CD14-positive monocyte (primary cell): ENCODE data around the gene LAMP5. TPM values are rescaled to one million over a fixed set of nuclear protein-coding genes. Genes with fewer than 3 reads are reported as not detected.

Source experiments
- DNase-seq, 3 donors: peaks; one replicate each; pipeline ENCODE4 v3.0.0-alpha.2; 2011 to 2022
- H2AFZ ChIP-seq: 2 replicates; pipeline ENCODE4 v1.6.0; 2012; ENCODE audit warnings: mild to moderate bottlenecking, low read depth, low read length, inconsistent platforms; ENCODE audit not compliant: insufficient read depth, poor library complexity, severe bottlenecking
- H3K27ac ChIP-seq, 2 donors: 1 replicate in 1 of 2; 2 replicates in 1 of 2; pipeline ENCODE4 v1.5.1; 2012 to 2013; ENCODE audit warnings: low read length in 2 of 2, control low read depth in 1 of 2, inconsistent platforms in 1 of 2, low read depth in 1 of 2, mild to moderate bottlenecking in 1 of 2
- H3K27me3 ChIP-seq, 2 donors: one replicate each; pipeline versions ENCODE4 v1.6.0 to v1.6.1; 2011 to 2013; ENCODE audit warnings: low read length in 2 of 2; ENCODE audit not compliant: control insufficient read depth in 2 of 2, insufficient read depth in 2 of 2
- H3K36me3 ChIP-seq, 2 donors: replicated peaks in 1 of 2; 1 replicate in 1 of 2; 2 replicates in 1 of 2; pipeline versions ENCODE4 v1.5.1 to v1.6.1; 2012 to 2013; ENCODE audit warnings: low read length in 2 of 2, control low read depth in 1 of 2, inconsistent platforms in 1 of 2, mild to moderate bottlenecking in 1 of 2; ENCODE audit not compliant: insufficient read depth in 2 of 2, control insufficient read depth in 1 of 2
- H3K4me1 ChIP-seq, 2 donors: 1 replicate in 1 of 2; 2 replicates in 1 of 2; pipeline versions ENCODE4 v1.5.1 to v1.6.1; 2012 to 2013; ENCODE audit warnings: low read length in 2 of 2, control low read depth in 1 of 2, inconsistent platforms in 1 of 2, mild to moderate bottlenecking in 1 of 2, moderate library complexity in 1 of 2; ENCODE audit not compliant: insufficient read depth in 2 of 2, control insufficient read depth in 1 of 2
- H3K4me2 ChIP-seq: replicated peaks from 2 replicates; pipeline ENCODE3; 2012; ENCODE audit warnings: low read length, moderate library complexity, mild to moderate bottlenecking; ENCODE audit not compliant: poor library complexity, severe bottlenecking; ENCODE audit errors: extremely low read depth
- H3K4me3 ChIP-seq, 3 experiments: fragments of 200-600 bp in 1 of 3; sonication (generic) in 1 of 3; replicated peaks in 1 of 3; 1 replicate in 2 of 3; 2 replicates in 1 of 3; pipeline ENCODE4 v1.5.1; 2011 to 2013; ENCODE audit warnings: low read length in 3 of 3, mild to moderate bottlenecking in 3 of 3, control low read depth in 2 of 3, low read depth in 2 of 3, inconsistent platforms in 1 of 3, moderate library complexity in 1 of 3
- H3K79me2 ChIP-seq: 2 replicates; pipeline ENCODE4 v1.6.0; 2012; ENCODE audit warnings: mild to moderate bottlenecking, control low read depth, inconsistent platforms, low read length, moderate library complexity; ENCODE audit not compliant: insufficient read depth
- H3K9ac ChIP-seq: 2 replicates; pipeline ENCODE4 v1.6.0; 2017; ENCODE audit warnings: low read length, mild to moderate bottlenecking; ENCODE audit not compliant: insufficient read depth, poor library complexity, severe bottlenecking
- H3K9me3 ChIP-seq, 2 donors: replicated peaks in 1 of 2; 1 replicate in 1 of 2; 2 replicates in 1 of 2; pipeline versions ENCODE4 v1.5.1 to v1.6.1; 2012 to 2013; ENCODE audit warnings: low read length in 2 of 2, control low read depth in 1 of 2; ENCODE audit not compliant: control insufficient read depth in 1 of 2, insufficient read depth in 1 of 2
- H4K20me1 ChIP-seq: 2 replicates; pipeline ENCODE4 v1.6.0; 2012; ENCODE audit warnings: mild to moderate bottlenecking, low read length, control low read depth, moderate library complexity; ENCODE audit not compliant: insufficient read depth
- H3K27ac Mint-ChIP-seq, 7 donors: one replicate each; pipeline ENCODE4 v1.8.0; 2020; ENCODE audit warnings: mild to moderate bottlenecking in 7 of 7, mixed read lengths in 7 of 7, moderate library complexity in 6 of 7, inconsistent platforms in 2 of 7
- H3K27me3 Mint-ChIP-seq, 3 donors: one replicate each; pipeline ENCODE4 v1.8.0; 2021 to 2022; ENCODE audit warnings: low read depth in 3 of 3, mild to moderate bottlenecking in 3 of 3, mixed read lengths in 3 of 3, moderate library complexity in 3 of 3, inconsistent platforms in 1 of 3
- H3K36me3 Mint-ChIP-seq, 2 donors: one replicate each; pipeline ENCODE4 v1.8.0; 2020; ENCODE audit warnings: mixed read lengths in 2 of 2, inconsistent platforms in 1 of 2, mild to moderate bottlenecking in 1 of 2
- H3K4me1 Mint-ChIP-seq: one replicate; pipeline ENCODE4 v1.8.0; 2020; ENCODE audit warnings: mild to moderate bottlenecking, mixed read lengths
- H3K4me3 Mint-ChIP-seq, 2 donors: one replicate each; pipeline ENCODE4 v1.8.0; 2020; ENCODE audit warnings: mild to moderate bottlenecking in 2 of 2, mixed read lengths in 2 of 2, moderate library complexity in 1 of 2
- H3K9me3 Mint-ChIP-seq, 7 donors: one replicate each; pipeline ENCODE4 v1.8.0; 2020 to 2022; ENCODE audit warnings: mixed read lengths in 7 of 7, mild to moderate bottlenecking in 6 of 7, moderate library complexity in 6 of 7, inconsistent platforms in 2 of 7
- WGBS: methylation state at CpG from one replicate; pipeline ENCODE4 v1.1.5; 2013; ENCODE audit warnings: missing lambda C conversion rate; ENCODE audit not compliant: insufficient coverage; 5-methylcytosine and 5-hydroxymethylcytosine counted together
- intact Hi-C, 2 donors: fragments of 100-400 bp; cut with micrococcal nuclease; formaldehyde crosslinking; loops; one replicate each; pipeline versions ENCODE4 v1.15.0 to v1.15.1; 2023
- polyA plus RNA-seq, 3 donors: library from polyadenylated mRNA; depleted of rRNA in 1 of 3; unstranded in 2 of 3; stranded (reverse) in 1 of 3; fragments of 300-500 nt in 2 of 3; fragments of >200 nt in 1 of 3; fragmentation: Illumina TruSeq in 2 of 3; gene quantifications; 1 replicate in 2 of 3; 2 replicates in 1 of 3; pipeline ENCODE4 v1.2.3, GENCODE V29; 2012 to 2021
- TF ChIP-seq, protein P1 (sequence below): fragments of 200-600 bp; IDR thresholded peaks from one replicate; pipeline ENCODE4 v1.8.0; 2022; ENCODE audit warnings: antibody characterized with exemption, mild to moderate bottlenecking

LAMP5 gene
- polyA plus RNA-seq, 3 donors, result 0.92 to 2.6 (median 1.5) TPM

DNA sequence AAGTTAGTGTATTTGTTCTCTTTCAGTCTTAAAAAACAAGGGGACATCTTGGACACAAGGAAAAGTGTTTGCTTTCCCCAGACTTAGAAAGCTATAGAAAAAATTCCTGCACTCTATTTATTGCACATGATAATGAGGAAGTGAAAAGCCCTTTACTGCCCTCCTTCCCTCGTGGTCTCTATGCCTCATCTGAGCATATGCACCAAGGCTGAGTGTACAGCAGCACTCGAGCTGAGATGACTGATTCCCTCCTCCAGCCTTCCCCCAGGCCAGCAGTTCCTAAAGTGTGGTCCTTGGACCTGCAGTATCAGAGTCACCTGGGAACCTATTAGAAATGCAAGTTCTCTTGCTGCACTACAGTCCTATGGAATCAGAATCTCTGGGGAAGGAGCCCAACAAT, 14.3 kb upstream of the LAMP5 start:
- TF ChIP-seq, protein P1, sequence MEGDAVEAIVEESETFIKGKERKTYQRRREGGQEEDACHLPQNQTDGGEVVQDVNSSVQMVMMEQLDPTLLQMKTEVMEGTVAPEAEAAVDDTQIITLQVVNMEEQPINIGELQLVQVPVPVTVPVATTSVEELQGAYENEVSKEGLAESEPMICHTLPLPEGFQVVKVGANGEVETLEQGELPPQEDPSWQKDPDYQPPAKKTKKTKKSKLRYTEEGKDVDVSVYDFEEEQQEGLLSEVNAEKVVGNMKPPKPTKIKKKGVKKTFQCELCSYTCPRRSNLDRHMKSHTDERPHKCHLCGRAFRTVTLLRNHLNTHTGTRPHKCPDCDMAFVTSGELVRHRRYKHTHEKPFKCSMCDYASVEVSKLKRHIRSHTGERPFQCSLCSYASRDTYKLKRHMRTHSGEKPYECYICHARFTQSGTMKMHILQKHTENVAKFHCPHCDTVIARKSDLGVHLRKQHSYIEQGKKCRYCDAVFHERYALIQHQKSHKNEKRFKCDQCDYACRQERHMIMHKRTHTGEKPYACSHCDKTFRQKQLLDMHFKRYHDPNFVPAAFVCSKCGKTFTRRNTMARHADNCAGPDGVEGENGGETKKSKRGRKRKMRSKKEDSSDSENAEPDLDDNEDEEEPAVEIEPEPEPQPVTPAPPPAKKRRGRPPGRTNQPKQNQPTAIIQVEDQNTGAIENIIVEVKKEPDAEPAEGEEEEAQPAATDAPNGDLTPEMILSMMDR, result no peak
- Mint-ChIP-seq H3K9me3 (peaks cover 1 to 6% (median 4%) of the 10 kb centered on the region in 7 donors), H3K4me1 (peaks cover 36% of the 10 kb centered on the region), H3K4me3 (no peak overlapping the region), H3K27me3 (peaks cover 0 to 4% (median 2%) of the 10 kb centered on the region in 3 donors), H3K36me3 (no peaks in the 10 kb centered on the region), H3K27ac (no peak overlapping the region)
- H3K36me3 ChIP-seq, result no peaks in the 10 kb centered on the region
- 0% methylated on average over 2 of the region's 2 CpGs for WGBS
- H3K4me1 ChIP-seq, result peaks cover 72 to 79% of the 10 kb centered on the region in 2 donors
- H2AFZ ChIP-seq, result no peak overlapping the region
- H3K27ac ChIP-seq, result no peak overlapping the region
- peak; percentile 81 to 90 (median 84) for DNase-seq
- intact Hi-C loops, result no loop called here
- no peak overlapping the region for H3K9ac ChIP-seq
- H3K27me3 ChIP-seq, result peaks cover 0 to 2% of the 10 kb centered on the region in 2 donors
- H3K4me2 ChIP-seq, result no peak overlapping the region
- H3K9me3 ChIP-seq, result no peaks in the 10 kb centered on the region
- no peaks in the 10 kb centered on the region for H3K79me2 ChIP-seq
- H4K20me1 ChIP-seq, result no peaks in the 10 kb centered on the region
- no peak overlapping the region for H3K4me3 ChIP-seq

DNA sequence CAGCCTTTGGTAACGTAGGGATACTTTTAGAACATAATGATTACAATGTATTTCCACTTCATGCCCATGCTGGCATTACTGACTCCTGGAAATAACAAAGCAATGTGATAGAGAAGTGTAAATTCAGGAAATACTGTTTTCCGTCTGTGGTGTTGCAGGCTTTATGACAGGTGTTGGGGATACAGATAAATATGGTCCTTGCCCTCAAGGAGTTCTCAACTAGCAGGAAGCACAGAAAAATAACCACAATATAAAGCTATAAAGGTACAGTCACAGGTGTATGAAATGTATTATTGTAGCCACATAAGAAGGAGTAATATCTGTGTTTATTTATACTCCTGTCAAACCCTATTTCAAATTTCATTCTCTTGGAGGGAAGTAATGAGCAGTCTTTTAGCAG, 12.9 kb upstream of the LAMP5 start:
- peaks cover 1 to 17% (median 5%) of the 10 kb centered on the region in 7 donors for H3K9me3 Mint-ChIP-seq
- no peak overlapping the region for H3K27ac ChIP-seq
- DNase-seq, result no peak
- TF ChIP-seq, protein P1, result no peak
- H3K36me3 ChIP-seq, result no peaks in the 10 kb centered on the region
- peaks cover 68 to 75% of the 10 kb centered on the region in 2 donors for H3K4me1 ChIP-seq
- no peak overlapping the region for H3K27ac Mint-ChIP-seq
- H2AFZ ChIP-seq, result no peak overlapping the region
- peaks cover 12 to 15% (median 14%) of the 10 kb centered on the region in 3 donors for H3K27me3 Mint-ChIP-seq
- no CpG with 5 or more reads among the region's 2 CpGs for WGBS
- peaks cover 30% of the 10 kb centered on the region for H3K4me1 Mint-ChIP-seq
- no peak overlapping the region for H3K4me3 ChIP-seq
- H3K79me2 ChIP-seq, result no peaks in the 10 kb centered on the region
- H3K9me3 ChIP-seq, result peaks cover 0 to 7% of the 10 kb centered on the region in 2 donors
- H3K36me3 Mint-ChIP-seq, result peaks cover 4 to 6% of the 10 kb centered on the region in 2 donors
- intact Hi-C loops, result no loop called here
- peaks cover 10 to 15% of the 10 kb centered on the region in 2 donors for H3K27me3 ChIP-seq
- H3K4me2 ChIP-seq, result no peak overlapping the region
- H3K9ac ChIP-seq, result no peak overlapping the region
- no peak overlapping the region for H3K4me3 Mint-ChIP-seq
- H4K20me1 ChIP-seq, result no peaks in the 10 kb centered on the region
